ENCODE data around the gene MSANTD4.
"Not testable (repeated sequence)": the region's sequence is repeated elsewhere in the genome, so short reads cannot be mapped to it uniquely, and the experiment has no call there.

The MSANTD4 gene

DNA sequence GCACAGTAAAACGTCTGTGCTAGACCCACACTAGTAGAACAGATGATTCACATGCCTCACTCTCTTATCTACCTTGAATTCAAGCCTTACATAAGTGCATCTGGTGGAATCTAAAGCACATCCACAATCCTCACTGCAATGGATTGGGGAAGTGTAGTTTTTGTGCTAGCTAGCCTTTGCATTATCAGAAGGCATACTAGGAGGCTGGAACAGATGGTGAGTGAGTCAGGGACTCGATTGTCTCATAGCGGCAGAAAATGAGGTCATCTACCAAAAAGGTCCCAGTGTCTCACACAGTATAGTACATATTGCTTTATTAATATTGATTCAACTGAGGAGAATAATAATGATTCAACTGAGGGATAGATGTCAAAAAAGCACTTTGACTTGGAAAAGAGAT is 9.3 kb downstream of the MSANTD4 start:
- no peak for DNase-seq

DNA sequence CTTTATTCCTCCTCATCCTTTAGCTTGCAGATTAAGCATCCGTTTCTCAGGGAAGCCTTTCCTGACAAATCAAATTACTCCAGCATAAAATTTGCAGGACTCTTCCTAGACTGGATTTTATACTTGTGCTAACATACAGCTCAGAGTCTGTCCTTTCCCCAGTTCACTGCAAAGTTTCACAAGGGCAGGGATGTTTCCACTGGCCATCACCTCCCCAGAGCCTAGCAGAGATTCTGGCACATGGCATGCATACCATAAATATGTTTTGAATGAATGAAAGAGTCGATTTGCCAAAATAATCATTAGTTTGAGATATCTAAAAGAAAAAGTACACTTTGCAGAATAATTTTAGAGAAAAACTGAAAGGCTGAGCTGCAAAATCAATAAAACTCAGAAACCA is 10.6 kb downstream of the MSANTD4 start:
- DNase-seq = no peak

DNA sequence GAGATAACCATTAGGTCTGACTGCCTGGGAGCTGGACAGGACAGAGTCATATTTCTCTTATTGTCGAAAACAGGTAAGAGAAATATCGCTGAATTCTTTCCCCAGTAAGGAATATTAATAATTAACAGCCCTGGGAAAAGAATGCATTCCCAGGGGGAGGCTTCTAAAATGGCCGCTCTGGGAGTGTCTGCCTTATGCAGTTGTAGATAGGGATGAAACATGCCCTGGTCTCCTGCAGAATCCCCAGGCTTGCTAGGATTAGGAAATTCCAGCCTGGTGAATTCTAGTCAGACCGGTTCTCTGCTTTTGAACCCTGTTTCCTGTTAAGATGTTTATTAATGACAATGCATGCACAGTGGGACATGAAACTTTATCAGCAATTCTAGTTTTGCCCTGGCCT is 18.9 kb downstream of the MSANTD4 start:
- DNase-seq = not testable (repeated sequence)

DNA sequence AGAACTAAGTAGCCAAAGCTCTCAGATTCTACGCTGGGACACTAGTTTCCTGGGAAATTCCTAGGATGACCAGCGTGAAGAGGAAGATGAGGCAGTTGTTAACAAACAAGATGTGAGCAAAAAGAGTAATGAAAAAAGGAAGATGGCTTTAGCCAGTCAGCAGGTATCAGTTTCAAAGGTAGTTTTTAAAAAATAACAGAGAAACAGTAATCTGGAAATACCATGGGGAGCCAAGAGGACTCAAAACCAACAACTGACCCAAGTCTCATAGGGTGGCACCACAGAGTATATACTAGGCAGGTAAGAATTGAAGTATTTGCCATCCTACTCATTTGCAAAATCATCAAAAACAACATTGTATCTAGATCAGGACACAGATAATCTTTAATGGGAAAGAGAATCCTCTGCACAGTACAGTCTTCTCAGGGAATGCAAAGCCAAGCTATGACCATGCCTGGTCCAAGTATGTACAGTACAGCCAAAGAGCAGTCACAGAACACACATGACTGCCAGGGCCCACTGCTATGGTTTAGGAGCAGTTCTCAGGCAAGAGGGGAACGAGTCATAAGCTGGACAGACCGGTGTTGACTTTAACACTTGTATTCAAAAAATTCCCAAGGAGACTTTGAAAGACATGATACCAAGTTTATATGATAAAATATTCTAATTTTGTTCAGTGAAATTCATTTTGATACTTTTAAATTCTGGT is 20.6 kb downstream of the MSANTD4 start:
- DNase-seq = no peak

DNA sequence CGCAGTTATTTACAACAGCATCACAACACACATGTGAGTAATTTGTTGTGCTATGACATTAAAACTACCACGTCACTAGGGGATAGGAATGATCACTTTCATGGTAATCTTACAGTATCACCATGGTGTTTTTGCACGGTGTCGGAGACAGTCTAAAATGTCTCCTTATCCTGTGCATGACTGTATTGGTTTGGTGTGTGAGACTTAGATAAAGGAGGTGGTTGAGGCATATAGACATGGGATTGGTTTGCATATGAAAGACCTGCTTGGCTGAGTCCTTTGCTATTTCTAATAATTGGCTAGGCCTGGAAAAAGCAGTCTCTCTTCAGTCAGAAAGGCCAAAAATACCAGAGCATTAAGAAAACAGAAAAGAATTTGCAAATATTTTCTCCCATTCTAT is 30.2 kb downstream of the MSANTD4 start:
- DNase-seq = no peak

DNA sequence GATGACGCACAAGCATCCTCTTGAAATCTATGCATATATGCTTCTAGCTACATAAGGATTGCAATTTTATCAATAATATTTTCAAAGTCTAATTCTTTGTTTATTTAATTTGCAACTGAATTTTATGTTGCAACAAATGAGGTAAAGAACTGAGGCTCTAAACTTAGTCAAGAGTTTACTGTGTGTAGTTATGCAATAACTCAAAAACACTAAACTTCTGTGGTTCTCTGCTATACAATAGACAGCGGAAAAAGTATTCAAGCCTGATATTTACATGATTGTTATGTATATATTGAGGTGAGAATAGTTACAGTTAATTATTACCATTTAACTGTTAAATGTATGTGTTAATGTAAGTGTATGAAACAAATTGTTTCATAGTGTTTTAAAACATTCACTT is 32.9 kb downstream of the MSANTD4 start:
- no peak for DNase-seq

DNA sequence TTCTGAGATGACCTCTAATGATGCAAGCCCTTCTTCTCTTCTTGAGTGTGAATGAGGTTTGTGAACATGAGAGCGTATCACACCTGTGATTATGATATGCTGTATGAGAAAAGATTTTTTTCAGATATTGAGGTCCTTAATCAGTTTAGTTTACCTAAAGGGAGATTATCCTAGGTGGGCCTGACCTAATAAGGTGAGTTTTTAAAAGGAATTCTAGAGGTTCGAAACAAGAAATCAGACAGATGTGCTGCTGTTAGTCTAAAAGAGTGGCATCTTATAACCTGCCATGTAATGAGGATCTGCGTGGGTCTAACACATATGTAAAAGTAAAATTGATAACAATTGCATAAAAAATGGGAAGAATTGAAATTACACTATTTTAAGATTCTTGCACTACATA is 33.8 kb downstream of the MSANTD4 start:
- DNase-seq = no peak

DNA sequence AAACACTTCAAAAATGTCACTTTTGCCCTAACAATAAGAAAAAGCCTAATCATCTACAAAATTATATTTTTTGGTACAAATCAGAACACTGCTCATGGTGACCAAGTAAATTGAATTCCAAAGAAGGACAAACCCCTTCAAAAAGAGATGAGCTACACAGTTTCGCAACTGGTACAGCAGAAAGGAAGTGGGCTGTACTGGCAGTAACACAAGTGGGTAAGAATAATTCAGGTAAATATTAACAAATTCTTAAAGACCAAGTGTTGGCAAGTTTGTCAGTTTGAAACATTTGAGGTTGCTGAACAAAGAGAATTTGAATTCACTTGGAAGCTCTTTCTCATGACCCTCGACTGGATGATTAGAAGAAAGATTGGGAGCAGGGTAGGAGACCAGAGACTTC is 35.5 kb downstream of the MSANTD4 start:
- no peak for DNase-seq

DNA sequence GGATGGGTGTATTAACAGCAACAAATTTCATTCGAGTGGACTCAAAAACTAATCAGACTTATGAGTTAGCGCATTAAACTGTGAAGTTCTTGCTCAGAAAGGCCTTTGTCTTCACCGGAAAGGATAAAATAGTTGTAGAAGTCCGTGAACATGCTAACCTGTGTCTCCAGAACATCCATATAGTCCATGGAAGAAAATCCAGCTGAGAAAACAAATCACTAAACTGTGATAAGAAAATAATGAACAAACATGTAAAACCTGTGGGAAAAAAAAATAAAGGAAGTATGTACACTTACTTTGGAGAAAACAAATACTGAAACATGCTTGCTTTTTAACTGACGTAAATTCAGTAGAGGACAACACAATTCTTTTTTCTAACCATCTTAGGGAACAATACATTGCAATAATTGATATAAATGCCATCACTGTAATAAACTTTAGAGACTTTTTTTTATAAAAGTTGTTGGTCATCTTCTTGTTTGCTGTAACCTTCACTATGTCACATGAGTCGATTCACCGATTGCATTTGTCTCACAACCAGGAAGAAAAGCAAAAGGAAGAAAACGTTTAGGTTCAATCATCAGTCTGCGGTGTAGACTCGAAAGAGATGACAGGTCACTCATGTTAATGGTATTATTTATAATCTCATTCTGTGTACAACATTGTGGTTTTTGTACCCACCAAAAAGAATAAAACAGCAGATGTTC is 41.9 kb downstream of the MSANTD4 start:
- no peak for DNase-seq

DNA sequence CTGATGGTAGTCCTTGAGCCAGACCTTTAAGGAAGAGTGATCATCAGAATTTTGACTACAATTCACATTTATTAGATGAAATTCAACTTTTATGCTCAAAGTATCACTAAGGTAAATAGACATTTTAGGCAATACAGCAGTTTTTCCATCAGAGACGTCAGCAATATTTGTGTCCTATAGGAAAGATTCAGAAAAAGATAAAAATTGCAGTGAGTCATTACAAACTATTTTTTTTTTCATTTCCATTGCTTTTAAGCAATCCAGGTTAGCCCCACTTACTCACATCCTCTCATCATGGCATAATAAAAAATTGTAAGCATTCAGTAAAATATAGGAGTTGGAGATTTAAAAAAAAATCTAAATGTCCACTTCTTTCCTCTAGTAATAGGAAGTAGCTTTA is 46.9 kb downstream of the MSANTD4 start:
- DNase-seq = no peak

DNA sequence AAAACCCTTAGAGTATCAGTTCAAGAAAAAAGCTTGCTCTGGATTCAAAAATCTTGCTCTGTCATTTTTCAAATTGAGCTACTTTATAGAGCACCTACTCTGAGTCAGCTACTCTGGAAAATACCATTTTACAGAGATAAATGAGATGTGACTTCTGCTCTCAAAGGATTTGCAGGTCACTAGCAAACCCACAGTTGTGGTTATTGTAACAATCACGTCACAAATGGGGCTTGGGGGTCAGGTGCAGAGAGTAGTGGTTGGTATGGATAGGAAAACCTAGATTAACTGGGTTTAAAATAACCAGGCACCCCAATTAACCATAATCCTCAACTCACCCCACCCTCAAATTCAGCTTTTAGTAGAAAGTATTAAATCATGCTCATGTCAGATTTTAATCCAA is 52.3 kb downstream of the MSANTD4 start:
- no peak for DNase-seq

DNA sequence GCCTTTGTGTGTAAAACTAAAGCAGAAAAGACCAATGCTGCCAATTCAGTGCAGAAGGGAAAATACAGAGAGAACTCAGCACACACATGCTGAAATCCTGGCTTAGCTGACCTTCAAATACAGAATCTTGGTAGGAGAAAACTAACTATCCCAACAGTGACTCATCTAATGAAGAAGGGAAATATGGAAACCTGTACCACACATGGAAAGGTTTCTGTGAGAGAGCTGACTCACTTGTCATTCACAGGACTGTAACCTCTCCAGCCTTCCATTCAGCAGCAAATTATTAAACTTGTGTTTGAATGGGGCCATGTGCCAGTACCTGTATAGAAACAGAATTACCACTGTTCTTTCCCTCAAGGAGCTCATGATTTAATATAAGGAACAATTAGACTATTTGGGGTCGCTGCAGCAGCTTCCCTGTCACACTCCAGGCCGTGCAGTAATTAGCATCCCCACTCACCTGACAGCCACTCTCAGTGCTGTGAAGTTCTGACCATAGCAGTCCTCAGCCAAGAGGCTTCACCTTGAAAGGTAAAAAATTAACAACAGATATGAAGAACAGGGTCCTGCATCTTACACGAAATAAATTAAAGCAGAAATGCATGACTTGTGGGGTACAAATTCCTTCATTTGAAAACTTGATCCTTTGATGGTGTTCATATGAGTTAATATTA is 53.9 kb downstream of the MSANTD4 start:
- no peak for DNase-seq

DNA sequence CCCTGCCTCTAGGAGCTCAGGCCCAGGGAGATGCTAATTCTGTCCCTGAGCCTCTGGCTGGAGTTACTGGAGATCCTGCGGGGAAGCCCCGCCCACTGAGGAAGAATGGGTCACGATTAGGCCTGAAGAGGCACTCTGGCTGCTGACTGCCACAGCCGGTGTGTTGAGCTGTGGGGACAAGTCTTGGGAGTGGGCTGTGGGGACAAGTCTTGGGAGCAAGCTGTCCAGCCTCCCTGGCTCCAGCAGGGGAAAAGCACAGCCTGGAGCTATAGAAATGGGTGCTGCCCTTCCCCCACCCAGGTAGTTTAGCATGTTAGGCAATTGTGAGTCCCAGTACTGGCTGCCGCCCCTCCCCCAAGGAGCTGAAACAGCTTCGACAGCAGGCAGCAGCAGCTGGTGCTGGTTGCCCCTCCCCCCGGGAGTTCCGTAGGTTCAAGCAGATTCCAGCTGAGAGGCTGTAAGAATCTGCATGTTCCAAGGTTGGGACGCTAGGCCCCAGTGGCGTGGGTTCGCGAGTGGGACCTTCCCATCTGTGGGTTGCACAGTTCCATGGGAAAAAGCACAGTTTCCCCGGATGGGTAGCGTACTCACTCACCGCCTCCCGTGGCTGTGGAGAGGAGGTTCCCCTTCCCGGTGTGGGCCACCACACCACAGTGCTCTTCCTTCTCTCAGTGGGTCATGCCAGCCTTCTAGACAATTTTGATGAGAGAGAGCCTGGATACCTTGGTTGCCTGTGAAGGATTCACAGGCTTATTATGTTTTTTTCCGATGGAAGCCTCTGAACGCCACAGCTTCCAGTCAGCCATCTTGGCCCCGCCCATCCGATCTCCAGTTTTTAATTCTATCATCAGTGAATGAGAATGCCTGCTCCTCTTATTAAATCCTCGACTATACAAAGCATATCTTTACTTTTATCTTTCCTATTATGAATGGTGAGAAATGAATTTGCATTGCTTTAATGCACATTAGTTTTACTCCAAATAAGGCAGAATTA is 61.5 kb downstream of the MSANTD4 start:
- DNase-seq = no peak

Measured in central memory CD4-positive, alpha-beta T cell (primary cell).